Measurements from ENCODE around the gene CACNA1C.

DNA sequence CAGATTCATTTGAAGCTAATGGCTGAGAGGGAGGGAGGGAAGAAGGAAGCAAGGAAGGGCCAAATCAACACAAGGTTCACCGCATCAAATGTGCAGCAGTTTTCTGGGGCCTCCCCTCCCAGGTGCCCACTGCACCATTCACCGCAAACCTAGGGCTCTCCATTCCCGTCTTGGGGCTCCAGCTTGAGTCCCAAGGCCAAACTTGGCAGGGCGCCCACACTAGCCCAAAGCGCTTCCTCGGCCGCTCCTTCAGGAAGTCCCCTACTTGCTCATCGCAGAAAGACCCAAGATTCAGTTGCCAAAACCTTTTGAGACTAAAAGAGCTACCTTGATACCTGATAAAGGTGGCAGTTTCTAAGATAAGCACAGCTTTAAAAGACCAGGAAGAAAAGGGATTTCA is 601.5 kb downstream of the CACNA1C start:
- TF ChIP-seq, protein P1, sequence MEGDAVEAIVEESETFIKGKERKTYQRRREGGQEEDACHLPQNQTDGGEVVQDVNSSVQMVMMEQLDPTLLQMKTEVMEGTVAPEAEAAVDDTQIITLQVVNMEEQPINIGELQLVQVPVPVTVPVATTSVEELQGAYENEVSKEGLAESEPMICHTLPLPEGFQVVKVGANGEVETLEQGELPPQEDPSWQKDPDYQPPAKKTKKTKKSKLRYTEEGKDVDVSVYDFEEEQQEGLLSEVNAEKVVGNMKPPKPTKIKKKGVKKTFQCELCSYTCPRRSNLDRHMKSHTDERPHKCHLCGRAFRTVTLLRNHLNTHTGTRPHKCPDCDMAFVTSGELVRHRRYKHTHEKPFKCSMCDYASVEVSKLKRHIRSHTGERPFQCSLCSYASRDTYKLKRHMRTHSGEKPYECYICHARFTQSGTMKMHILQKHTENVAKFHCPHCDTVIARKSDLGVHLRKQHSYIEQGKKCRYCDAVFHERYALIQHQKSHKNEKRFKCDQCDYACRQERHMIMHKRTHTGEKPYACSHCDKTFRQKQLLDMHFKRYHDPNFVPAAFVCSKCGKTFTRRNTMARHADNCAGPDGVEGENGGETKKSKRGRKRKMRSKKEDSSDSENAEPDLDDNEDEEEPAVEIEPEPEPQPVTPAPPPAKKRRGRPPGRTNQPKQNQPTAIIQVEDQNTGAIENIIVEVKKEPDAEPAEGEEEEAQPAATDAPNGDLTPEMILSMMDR (IDR thresholded peaks at IDR 0.05): no peak
- no peak for TF ChIP-seq POLR2A (IDR thresholded peaks at IDR 0.05)
- TF ChIP-seq EP300 (IDR thresholded peaks at IDR 0.05): no peak

Data from tibial nerve (tissue), 4 donors.